Adrenal gland (tissue), 5 donors: ENCODE results near the gene MARK3.

Experiments used
- CTCF ChIP-seq, 6 experiments: fragments of 450-650 bp in 4 of 6; fragments of 200-600 bp in 2 of 6; sonication (generic) in 1 of 6; IDR thresholded peaks; 1 replicate in 5 of 6; 2 replicates in 1 of 6; pipeline versions ENCODE4 v1.5.1 to v1.8.0; 2016 to 2021; ENCODE audit warnings: antibody characterized with exemption in 6 of 6, mild to moderate bottlenecking in 2 of 6, moderate library complexity in 1 of 6
- POLR2A ChIP-seq, 2 donors: fragments of 450-650 bp; IDR thresholded peaks; one replicate each; pipeline ENCODE4 v1.6.1; 2017; ENCODE audit warnings: antibody characterized with exemption in 2 of 2, mild to moderate bottlenecking in 2 of 2, moderate library complexity in 1 of 2
- donor health status: DM: no; HTN: no; CAD: no.

- TF ChIP-seq CTCF (IDR thresholded peaks at IDR 0.05) = no peak
- TF ChIP-seq POLR2A (IDR thresholded peaks at IDR 0.05) = peak in 1 of 2 donors; percentile 36
Measured at GRCh38 chr14:103385929-103386712, 906 bp downstream of the MARK3 start.
